ENCODE data around the gene SLC2A6. TPM values are rescaled to one million over a fixed set of nuclear protein-coding genes. Genes with fewer than 3 reads are reported as not detected.

Gene SLC2A6
- polyA plus RNA-seq, 1 donor (not counting 4 experiments of a cell fraction or from before 2014, with no cell fraction given) = 15.9 TPM

DNA sequence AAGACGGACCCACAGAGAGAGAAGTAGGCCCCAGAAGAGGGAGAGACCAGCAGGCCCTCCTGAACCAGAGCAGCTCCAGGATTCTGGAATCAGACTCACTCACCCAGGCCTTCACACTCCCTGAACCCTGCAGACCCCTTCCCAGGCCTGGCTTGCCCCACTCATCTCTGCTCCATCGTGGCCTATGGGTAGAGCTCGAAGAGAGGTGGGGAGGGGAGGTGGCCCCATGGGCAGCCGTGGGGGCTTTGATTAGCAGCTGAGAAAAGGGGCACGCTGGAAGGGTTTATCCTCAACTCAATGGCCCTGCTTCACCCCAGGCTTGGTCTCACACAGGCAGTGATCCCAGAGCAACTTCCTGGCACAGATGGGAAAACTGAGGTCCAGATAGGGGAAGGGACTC, 45.2 kb upstream of the SLC2A6 start:
- TF ChIP-seq EZH2 (IDR thresholded peaks at IDR 0.05; ENCODE audit: low read length) = no peak
- TF ChIP-seq, protein P1, sequence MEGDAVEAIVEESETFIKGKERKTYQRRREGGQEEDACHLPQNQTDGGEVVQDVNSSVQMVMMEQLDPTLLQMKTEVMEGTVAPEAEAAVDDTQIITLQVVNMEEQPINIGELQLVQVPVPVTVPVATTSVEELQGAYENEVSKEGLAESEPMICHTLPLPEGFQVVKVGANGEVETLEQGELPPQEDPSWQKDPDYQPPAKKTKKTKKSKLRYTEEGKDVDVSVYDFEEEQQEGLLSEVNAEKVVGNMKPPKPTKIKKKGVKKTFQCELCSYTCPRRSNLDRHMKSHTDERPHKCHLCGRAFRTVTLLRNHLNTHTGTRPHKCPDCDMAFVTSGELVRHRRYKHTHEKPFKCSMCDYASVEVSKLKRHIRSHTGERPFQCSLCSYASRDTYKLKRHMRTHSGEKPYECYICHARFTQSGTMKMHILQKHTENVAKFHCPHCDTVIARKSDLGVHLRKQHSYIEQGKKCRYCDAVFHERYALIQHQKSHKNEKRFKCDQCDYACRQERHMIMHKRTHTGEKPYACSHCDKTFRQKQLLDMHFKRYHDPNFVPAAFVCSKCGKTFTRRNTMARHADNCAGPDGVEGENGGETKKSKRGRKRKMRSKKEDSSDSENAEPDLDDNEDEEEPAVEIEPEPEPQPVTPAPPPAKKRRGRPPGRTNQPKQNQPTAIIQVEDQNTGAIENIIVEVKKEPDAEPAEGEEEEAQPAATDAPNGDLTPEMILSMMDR (optimal IDR thresholded peaks at IDR 0.05 in 1 of 3, IDR thresholded peaks at IDR 0.05 in 1 of 3, conservative IDR thresholded peaks at IDR 0.05 in 1 of 3; ENCODE audit: extremely low read depth in 1 of 3, insufficient read depth in 2 of 3, low read length in 3 of 3) = no peak
- no peaks in the 10 kb centered on the region for H3K9me3 ChIP-seq (ENCODE audit: control insufficient read depth, low read depth, low read length)
- no peak overlapping the region for H3K27ac ChIP-seq (ENCODE audit: control insufficient read depth, insufficient read depth, low read length)
- H3K4me3 ChIP-seq (ENCODE audit: control insufficient read depth in 2 of 3, extremely low read depth in 1 of 3, insufficient read depth in 2 of 3, low read depth in 1 of 3, low read length in 3 of 3) = no peak overlapping the region
- H3K27me3 ChIP-seq (ENCODE audit: control insufficient read depth, extremely low read depth, insufficient read depth, low read length) = peaks cover 56% of the 10 kb centered on the region
- H3K4me2 ChIP-seq (ENCODE audit: control insufficient read depth, extremely low read depth, insufficient read depth, low read depth, low read length) = no peak overlapping the region
- no peak for FAIRE-seq
- H3K4me1 ChIP-seq (ENCODE audit: control insufficient read depth, extremely low read depth, insufficient read depth, low read length) = no peaks in the 10 kb centered on the region
- DNase-seq (ENCODE audit: low read depth, low spot score) = no peak
- H2AFZ ChIP-seq (ENCODE audit: control insufficient read depth, low read length) = no peak overlapping the region
- dilution Hi-C loops (cut with MboI; ENCODE audit: extremely low pct_ligation_motif_present, low sequenced_read_pairs) = no loop called here
- peaks cover 2% of the 10 kb centered on the region for H4K20me1 ChIP-seq (ENCODE audit: control insufficient read depth, extremely low read depth, insufficient read depth, low read length)
- no peak overlapping the region for H3K9ac ChIP-seq (ENCODE audit: control insufficient read depth, extremely low read depth, insufficient read depth, low read length)
- H3K79me2 ChIP-seq (ENCODE audit: control insufficient read depth, insufficient read depth, low read length) = no peaks in the 10 kb centered on the region
- no peaks in the 10 kb centered on the region for H3K36me3 ChIP-seq (ENCODE audit: control insufficient read depth in 2 of 2, extremely low read depth in 1 of 2, insufficient read depth in 2 of 2, low read length in 2 of 2)
- no peaks in the 10 kb centered on the region for H3K9me1 ChIP-seq (ENCODE audit: control insufficient read depth, extremely low read depth, insufficient read depth, low read length)

DNA sequence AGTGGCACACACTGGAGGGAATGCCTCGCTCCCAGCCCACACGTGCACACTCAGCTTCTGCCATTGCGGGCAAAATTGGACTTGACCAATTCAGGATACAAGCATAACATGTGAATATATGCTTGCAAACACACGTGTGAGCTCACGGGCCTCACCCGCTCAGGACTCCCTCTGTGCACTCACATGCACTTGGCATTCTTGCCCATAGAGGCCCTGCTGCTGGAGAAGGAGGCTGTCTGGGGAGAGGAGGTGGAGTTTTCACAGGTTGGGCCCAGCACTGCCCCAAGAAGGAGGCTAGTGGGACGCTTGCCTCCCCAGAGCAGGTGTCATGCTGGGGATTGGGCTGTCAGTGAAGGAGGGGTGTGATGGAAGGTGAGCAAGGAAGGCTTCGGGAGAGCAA, 44.2 kb upstream of the SLC2A6 start:
- H3K79me2 ChIP-seq (ENCODE audit: control insufficient read depth, insufficient read depth, low read length) = no peaks in the 10 kb centered on the region
- H3K4me3 ChIP-seq (ENCODE audit: control insufficient read depth in 2 of 3, extremely low read depth in 1 of 3, insufficient read depth in 2 of 3, low read depth in 1 of 3, low read length in 3 of 3) = no peak overlapping the region
- no peaks in the 10 kb centered on the region for H3K9me3 ChIP-seq (ENCODE audit: control insufficient read depth, low read depth, low read length)
- no peaks in the 10 kb centered on the region for H3K36me3 ChIP-seq (ENCODE audit: control insufficient read depth in 2 of 2, extremely low read depth in 1 of 2, insufficient read depth in 2 of 2, low read length in 2 of 2)
- no peaks in the 10 kb centered on the region for H3K9me1 ChIP-seq (ENCODE audit: control insufficient read depth, extremely low read depth, insufficient read depth, low read length)
- DNase-seq (ENCODE audit: low read depth, low spot score) = no peak
- H3K4me2 ChIP-seq (ENCODE audit: control insufficient read depth, extremely low read depth, insufficient read depth, low read depth, low read length) = no peak overlapping the region
- FAIRE-seq = no peak
- TF ChIP-seq, protein P1 (optimal IDR thresholded peaks at IDR 0.05 in 1 of 3, IDR thresholded peaks at IDR 0.05 in 1 of 3, conservative IDR thresholded peaks at IDR 0.05 in 1 of 3; ENCODE audit: extremely low read depth in 1 of 3, insufficient read depth in 2 of 3, low read length in 3 of 3) = no peak
- no peak for TF ChIP-seq EZH2 (IDR thresholded peaks at IDR 0.05; ENCODE audit: low read length)
- H4K20me1 ChIP-seq (ENCODE audit: control insufficient read depth, extremely low read depth, insufficient read depth, low read length) = peaks cover 2% of the 10 kb centered on the region
- no peaks in the 10 kb centered on the region for H3K4me1 ChIP-seq (ENCODE audit: control insufficient read depth, extremely low read depth, insufficient read depth, low read length)
- H3K27ac ChIP-seq (ENCODE audit: control insufficient read depth, insufficient read depth, low read length) = no peak overlapping the region
- peaks cover 46% of the 10 kb centered on the region for H3K27me3 ChIP-seq (ENCODE audit: control insufficient read depth, extremely low read depth, insufficient read depth, low read length)
- no peak overlapping the region for H3K9ac ChIP-seq (ENCODE audit: control insufficient read depth, extremely low read depth, insufficient read depth, low read length)
- dilution Hi-C loops (cut with MboI; ENCODE audit: extremely low pct_ligation_motif_present, low sequenced_read_pairs) = no loop called here
- H2AFZ ChIP-seq (ENCODE audit: control insufficient read depth, low read length) = no peak overlapping the region

All from keratinocyte (primary cell).